Gastroesophageal sphincter (tissue), 3 donors: ENCODE data around the gene RYR2.

Experiments
- CTCF ChIP-seq, 4 experiments: fragments of 200-600 bp in 2 of 4; fragments of 450-650 bp in 2 of 4; sonication (generic) in 1 of 4; IDR thresholded peaks; one replicate each; pipeline ENCODE4 v1.5.1; 2017 to 2019; ENCODE audit warnings: antibody characterized with exemption in 4 of 4, mild to moderate bottlenecking in 2 of 4, moderate library complexity in 2 of 4
- EP300 ChIP-seq: sonication (generic); formaldehyde crosslinking; IDR thresholded peaks from one replicate; pipeline ENCODE4 v1.6.1; 2017; ENCODE audit warnings: antibody characterized with exemption, mild to moderate bottlenecking
- POLR2A ChIP-seq, 2 donors: fragments of 450-650 bp; IDR thresholded peaks; one replicate each; pipeline ENCODE4 v1.6.1; 2017; ENCODE audit warnings: antibody characterized with exemption in 2 of 2, mild to moderate bottlenecking in 2 of 2, moderate library complexity in 1 of 2

- TF ChIP-seq CTCF (IDR thresholded peaks at IDR 0.05) (no peak), EP300 (no peak), POLR2A (IDR thresholded peaks at IDR 0.05) (no peak)
These were observed 648.7 kb downstream of the RYR2 start for GRCh38 chr1:237690656-237691055.
